Measurements from ENCODE around the gene IQCM. TPM values are rescaled to one million over a fixed set of nuclear protein-coding genes. Genes with fewer than 3 reads are reported as not detected.

IQCM gene
- total and polyA plus RNA-seq, 2 donors (not counting 3 experiments of a cell fraction or from before 2014, with no cell fraction given), result not detected

DNA sequence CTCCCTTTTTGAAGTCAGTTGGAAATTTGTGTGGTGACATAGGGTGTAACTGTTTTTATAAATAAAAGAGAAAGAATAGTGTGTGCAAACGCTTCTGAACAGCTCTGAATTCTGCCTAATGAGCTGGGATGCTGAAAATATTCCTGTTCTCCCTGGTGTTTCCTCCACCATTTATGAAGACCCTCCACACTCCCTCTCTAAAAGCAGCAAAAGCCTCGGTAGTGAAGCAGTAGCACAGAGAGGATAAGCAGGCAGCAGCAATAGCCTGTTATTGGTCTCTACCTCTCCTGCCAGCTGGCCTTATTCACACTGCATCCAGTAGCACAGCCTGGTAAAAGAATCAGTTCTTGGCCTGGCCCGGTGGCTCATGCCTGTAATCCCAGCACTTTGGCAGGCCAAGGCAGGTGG lies 406.1 kb downstream of the IQCM start:
- Histone ChIP-seq H3K9me3 (replicated peaks; ENCODE audit: control insufficient read depth, insufficient read depth, low read length) (no peaks in the 10 kb centered on the region), H3K36me3 (ENCODE audit: control insufficient read depth in 2 of 2, extremely low read depth in 1 of 2, insufficient read depth in 2 of 2, low read length in 2 of 2) (no peaks in the 10 kb centered on the region), H3K4me2 (ENCODE audit: insufficient read depth, low read length) (no peak overlapping the region), H3K4me1 (ENCODE audit: control insufficient read depth, extremely low read depth, insufficient read depth, low read length) (no peaks in the 10 kb centered on the region), H3K9ac (replicated peaks; ENCODE audit: extremely low read depth, insufficient read depth, low read length) (no peak overlapping the region), H3K4me3 (replicated peaks in 1 of 3; ENCODE audit: insufficient read depth in 1 of 3, low read depth in 1 of 3, low read length in 3 of 3) (no peak overlapping the region), H3K9me1 (replicated peaks; ENCODE audit: control insufficient read depth, extremely low read depth, insufficient read depth, low read length) (no peaks in the 10 kb centered on the region), H3K27me3 (ENCODE audit: control insufficient read depth in 2 of 2, insufficient read depth in 2 of 2, low read length in 2 of 2) (no peaks in the 10 kb centered on the region), H4K20me1 (replicated peaks; ENCODE audit: control insufficient read depth, extremely low read depth, insufficient read depth, low read length) (no peaks in the 10 kb centered on the region), H2AFZ (ENCODE audit: low read depth, low read length) (no peak overlapping the region), H3K79me2 (ENCODE audit: control insufficient read depth, insufficient read depth, low read length) (no peaks in the 10 kb centered on the region), H3K27ac (ENCODE audit: insufficient read depth, low read depth, low read length) (no peak overlapping the region)
- DNase-seq (ENCODE audit: low read depth, low spot score) (no peak), FAIRE-seq (no peak)
- dilution Hi-C loops (cut with MboI; ENCODE audit: extremely low pct_ligation_motif_present, low sequenced_read_pairs), result no loop called here
- intact Hi-C loops (cut with micrococcal nuclease), result no loop called here
- TF ChIP-seq GATA2 (IDR thresholded peaks at IDR 0.05; ENCODE audit: insufficient read depth, insufficient read length, low read depth, low read length) (no peak), POLR2A (IDR thresholded peaks at IDR 0.05; ENCODE audit: low read depth, low read length) (no peak), EZH2 (IDR thresholded peaks at IDR 0.05; ENCODE audit: borderline replicate concordance, low read depth, low read length, severe bottlenecking) (no peak), FOS (IDR thresholded peaks at IDR 0.05; ENCODE audit: borderline replicate concordance, insufficient read depth, low read length) (no peak), MYC (IDR thresholded peaks at IDR 0.05; ENCODE audit: low read depth, low read length) (no peak), POLR2AphosphoS5 (IDR thresholded peaks at IDR 0.05; ENCODE audit: insufficient read depth, low read depth, low read length) (no peak), MAX (IDR thresholded peaks at IDR 0.05; ENCODE audit: insufficient read depth, insufficient read length) (no peak), CTCF (IDR thresholded peaks at IDR 0.05; ENCODE audit: extremely low read depth in 1 of 2, insufficient read depth in 1 of 2, low read depth in 1 of 2, low read length in 2 of 2) (no peak), JUN (IDR thresholded peaks at IDR 0.05; ENCODE audit: borderline replicate concordance, insufficient read depth, insufficient read length, low read depth) (no peak)
- BruUV-seq (replicated peaks), result no TSS peak
- ChIA-PET POLR2A (no interaction called here), CTCF (no interaction called here)
